ENCODE data around the gene GRIN1. TPM values are rescaled to one million over a fixed set of nuclear protein-coding genes. Genes with fewer than 3 reads are reported as not detected.

Gene GRIN1
- total RNA-seq, 2 donors from 2014 or later = not detected

DNA sequence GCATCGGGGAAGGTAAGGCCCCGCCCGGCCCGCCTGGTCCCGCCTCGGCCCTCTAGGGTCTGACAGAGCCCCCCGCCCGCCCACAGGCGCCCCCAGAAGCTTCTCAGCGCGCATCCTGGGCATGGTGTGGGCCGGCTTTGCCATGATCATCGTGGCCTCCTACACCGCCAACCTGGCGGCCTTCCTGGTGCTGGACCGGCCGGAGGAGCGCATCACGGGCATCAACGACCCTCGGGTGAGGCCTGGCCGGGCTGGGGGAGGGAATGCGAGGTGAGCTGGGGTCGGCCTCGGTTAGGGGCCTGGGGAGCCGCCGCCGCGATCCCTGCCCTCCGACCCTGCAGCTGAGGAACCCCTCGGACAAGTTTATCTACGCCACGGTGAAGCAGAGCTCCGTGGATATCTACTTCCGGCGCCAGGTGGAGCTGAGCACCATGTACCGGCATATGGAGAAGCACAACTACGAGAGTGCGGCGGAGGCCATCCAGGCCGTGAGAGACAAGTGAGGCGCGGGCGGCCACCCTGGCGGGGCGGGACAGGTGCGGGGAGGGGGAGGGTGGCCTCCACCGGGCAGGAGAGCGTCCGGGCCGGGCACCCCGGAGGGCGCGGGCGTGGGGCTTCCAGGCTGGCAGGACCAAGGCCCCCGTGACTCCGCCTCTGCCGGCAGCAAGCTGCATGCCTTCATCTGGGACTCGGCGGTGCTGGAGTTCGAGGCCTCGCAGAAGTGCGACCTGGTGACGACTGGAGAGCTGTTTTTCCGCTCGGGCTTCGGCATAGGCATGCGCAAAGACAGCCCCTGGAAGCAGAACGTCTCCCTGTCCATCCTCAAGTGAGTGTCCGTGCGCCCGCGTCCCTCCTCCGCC is 23.8 kb downstream of the GRIN1 start:
- Histone ChIP-seq H3K36me3 (no peaks in the 10 kb centered on the region), H3K27ac (no peak overlapping the region), H3K9me3 (no peaks in the 10 kb centered on the region), H3K4me3 (peak overlapping the region; percentile 21 to 38), H3K4me1 (peaks cover 0 to 39% of the 10 kb centered on the region in 2 donors), H3K27me3 (peaks cover 44 to 82% of the 10 kb centered on the region in 2 donors)
- DNase-seq (ENCODE audit: low spot score) = no peak
- TF ChIP-seq, protein P1, sequence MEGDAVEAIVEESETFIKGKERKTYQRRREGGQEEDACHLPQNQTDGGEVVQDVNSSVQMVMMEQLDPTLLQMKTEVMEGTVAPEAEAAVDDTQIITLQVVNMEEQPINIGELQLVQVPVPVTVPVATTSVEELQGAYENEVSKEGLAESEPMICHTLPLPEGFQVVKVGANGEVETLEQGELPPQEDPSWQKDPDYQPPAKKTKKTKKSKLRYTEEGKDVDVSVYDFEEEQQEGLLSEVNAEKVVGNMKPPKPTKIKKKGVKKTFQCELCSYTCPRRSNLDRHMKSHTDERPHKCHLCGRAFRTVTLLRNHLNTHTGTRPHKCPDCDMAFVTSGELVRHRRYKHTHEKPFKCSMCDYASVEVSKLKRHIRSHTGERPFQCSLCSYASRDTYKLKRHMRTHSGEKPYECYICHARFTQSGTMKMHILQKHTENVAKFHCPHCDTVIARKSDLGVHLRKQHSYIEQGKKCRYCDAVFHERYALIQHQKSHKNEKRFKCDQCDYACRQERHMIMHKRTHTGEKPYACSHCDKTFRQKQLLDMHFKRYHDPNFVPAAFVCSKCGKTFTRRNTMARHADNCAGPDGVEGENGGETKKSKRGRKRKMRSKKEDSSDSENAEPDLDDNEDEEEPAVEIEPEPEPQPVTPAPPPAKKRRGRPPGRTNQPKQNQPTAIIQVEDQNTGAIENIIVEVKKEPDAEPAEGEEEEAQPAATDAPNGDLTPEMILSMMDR (IDR thresholded peaks at IDR 0.05) = peak in 1 of 2 donors; percentile 19

GRCh38 chr9:137163365-137163715 is 24.4 kb downstream of the GRIN1 start:
- H3K9me3 ChIP-seq = no peaks in the 10 kb centered on the region
- peaks cover 50 to 88% of the 10 kb centered on the region in 2 donors for H3K27me3 ChIP-seq
- TF ChIP-seq, protein P1 (IDR thresholded peaks at IDR 0.05) = no peak
- H3K4me3 ChIP-seq = peak overlapping the region; percentile 21 to 38
- no peaks in the 10 kb centered on the region for H3K36me3 ChIP-seq
- H3K27ac ChIP-seq = no peak overlapping the region
- DNase-seq (ENCODE audit: low spot score) = no peak
- peaks cover 0 to 45% of the 10 kb centered on the region in 2 donors for H3K4me1 ChIP-seq

GRCh38 chr9:137163805-137164204 is 24.9 kb downstream of the GRIN1 start:
- TF ChIP-seq, protein P1 (IDR thresholded peaks at IDR 0.05) = no peak
- no peak for DNase-seq (ENCODE audit: low spot score)
- Histone ChIP-seq H3K4me1 (peaks cover 0 to 50% of the 10 kb centered on the region in 2 donors), H3K27ac (no peak overlapping the region), H3K4me3 (no peak overlapping the region), H3K36me3 (no peaks in the 10 kb centered on the region), H3K27me3 (peaks cover 50 to 89% of the 10 kb centered on the region in 2 donors), H3K9me3 (no peaks in the 10 kb centered on the region)

- H3K9me3 ChIP-seq = no peaks in the 10 kb centered on the region
- DNase-seq (ENCODE audit: low spot score) = no peak
- no peak overlapping the region for H3K27ac ChIP-seq
- peaks cover 49 to 89% of the 10 kb centered on the region in 2 donors for H3K27me3 ChIP-seq
- H3K4me1 ChIP-seq = peaks cover 0 to 58% of the 10 kb centered on the region in 2 donors
- H3K4me3 ChIP-seq = no peak overlapping the region
- no peaks in the 10 kb centered on the region for H3K36me3 ChIP-seq
- TF ChIP-seq, protein P1 (IDR thresholded peaks at IDR 0.05) = no peak
These were observed 25.7 kb downstream of the GRIN1 start for GRCh38 chr9:137164370-137165249.

- DNase-seq (ENCODE audit: low spot score) = no peak
- H3K4me1 ChIP-seq = peaks cover 0 to 61% of the 10 kb centered on the region in 2 donors
- no peaks in the 10 kb centered on the region for H3K36me3 ChIP-seq
- TF ChIP-seq, protein P1 (IDR thresholded peaks at IDR 0.05) = no peak
- H3K27ac ChIP-seq = no peak overlapping the region
- H3K27me3 ChIP-seq = peaks cover 45 to 82% of the 10 kb centered on the region in 2 donors
- no peak overlapping the region for H3K4me3 ChIP-seq
- no peaks in the 10 kb centered on the region for H3K9me3 ChIP-seq
These were observed 26.4 kb downstream of the GRIN1 start for GRCh38 chr9:137165250-137165836.

Data from right atrium auricular region (tissue), 2 donors.